Endometrial microvascular endothelial cells (primary cell): Measurements from ENCODE around the gene BIN2. TPM values are rescaled to one million over a fixed set of nuclear protein-coding genes. Genes with fewer than 3 reads are reported as not detected.
"Not testable (repeated sequence)": the region's sequence is repeated elsewhere in the genome, so short reads cannot be mapped to it uniquely, and the experiment has no call there.

ENCODE experiments used
- in situ Hi-C: cut with HindIII; loops from 2 replicates; pipeline ENCODE4 v1.10.0; 2017; ENCODE audit warnings: low sequenced_read_pairs, low pct_unique_long_range_greater_than_20kb; ENCODE audit errors: inconsistent ontology term
- total RNA-seq: library from RNA; depleted of rRNA; stranded (reverse); fragments of >200 nt; gene quantifications from one replicate; pipeline ENCODE4 v1.2.3, GENCODE V29; 2015; ENCODE audit errors: inconsistent ontology term

Gene BIN2
- total RNA-seq, 1 donor from 2014 or later: not detected

- in situ Hi-C loops: loop anchor here (10.0 kb wide), 1 partner anchor 284 kb away; no protein-coding TSS in a partner anchor
These were observed 25.1 kb upstream of the BIN2 start for GRCh38 chr12:51349026-51349425.

- in situ Hi-C loops: loop anchor here (10.0 kb wide), 1 partner anchor 283 kb away; no protein-coding TSS in a partner anchor
These were observed 24.1 kb upstream of the BIN2 start for GRCh38 chr12:51348116-51348515.

- in situ Hi-C loops: loop anchor here (10.0 kb wide), 1 partner anchor 282 kb away; no protein-coding TSS in a partner anchor
These were observed 22.6 kb upstream of the BIN2 start, which contains the start of gene CELA1 for GRCh38 chr12:51346581-51346980. CELA1 (minus strand) TSS chr12:51346679; CDS start chr12:51346638, 41 bp downstream.

GRCh38 chr12:51345681-51346080, 21.7 kb upstream of the BIN2 start:
- in situ Hi-C loops: loop anchor here (10.0 kb wide), 1 partner anchor 281 kb away; no protein-coding TSS in a partner anchor

- in situ Hi-C loops: loop anchor here (10.0 kb wide), 1 partner anchor 278 kb away; no protein-coding TSS in a partner anchor
These were observed 19.2 kb upstream of the BIN2 start for GRCh38 chr12:51343201-51343600.

GRCh38 chr12:51342416-51342815, 18.4 kb upstream of the BIN2 start:
- in situ Hi-C loops: loop anchor here (10.0 kb wide), 1 partner anchor 278 kb away; no protein-coding TSS in a partner anchor

GRCh38 chr12:51341251-51342007, 17.5 kb upstream of the BIN2 start:
- in situ Hi-C loops: loop anchor here (10.0 kb wide), 1 partner anchor 277 kb away; no protein-coding TSS in a partner anchor

GRCh38 chr12:51339750-51340149, 15.8 kb upstream of the BIN2 start:
- in situ Hi-C loops: loop anchor here (10.0 kb wide), 1 partner anchor 275 kb away; no protein-coding TSS in a partner anchor

- in situ Hi-C loops: not testable (repeated sequence)
These were observed 13.4 kb upstream of the BIN2 start for GRCh38 chr12:51337336-51337735.

GRCh38 chr12:51335931-51336330, 12.0 kb upstream of the BIN2 start:
- in situ Hi-C loops: no loop called here

GRCh38 chr12:51334764-51335163, 10.8 kb upstream of the BIN2 start:
- in situ Hi-C loops: no loop called here

- in situ Hi-C loops: no loop called here
These were observed 9.6 kb upstream of the BIN2 start for GRCh38 chr12:51333536-51333935.

GRCh38 chr12:51330186-51330585, 6.2 kb upstream of the BIN2 start:
- in situ Hi-C loops: no loop called here

GRCh38 chr12:51329742-51330141, 5.8 kb upstream of the BIN2 start:
- in situ Hi-C loops: no loop called here

- in situ Hi-C loops: no loop called here
These were observed 4.6 kb upstream of the BIN2 start for GRCh38 chr12:51328587-51328986.

- in situ Hi-C loops: no loop called here
These were observed 2.9 kb upstream of the BIN2 start for GRCh38 chr12:51326698-51327439.

GRCh38 chr12:51324953-51325352, 979 bp upstream of the BIN2 start:
- in situ Hi-C loops: no loop called here

- in situ Hi-C loops: no loop called here
These were observed 535 bp downstream of the BIN2 start for GRCh38 chr12:51323317-51323960.

- in situ Hi-C loops: no loop called here
These were observed 1.5 kb downstream of the BIN2 start for GRCh38 chr12:51322452-51322851.
